HepG2 (cell line): ENCODE data around the gene LBX2. TPM values are rescaled to one million over a fixed set of nuclear protein-coding genes. Genes with fewer than 3 reads are reported as not detected.

ENCODE experiments used
- BHLHE40 ChIP-seq: IDR thresholded peaks from 2 replicates; pipeline ENCODE4 v1.6.1; 2011; ENCODE audit warnings: low read length, improper control_type of control experiment
- CBX5 ChIP-seq: sonication (generic); formaldehyde crosslinking; IDR thresholded peaks from 2 replicates; pipeline ENCODE4 v1.4.0; 2020; ENCODE audit warnings: missing genetic modification reagents, borderline replicate concordance
- CSRNP2 ChIP-seq: sonication (generic); formaldehyde crosslinking; conservative IDR thresholded peaks from 2 replicates; pipeline ENCODE4 v1.8.0; 2022; ENCODE audit warnings: low read depth, missing genetic modification reagents
- ESRRA ChIP-seq: sonication (generic); formaldehyde crosslinking; IDR thresholded peaks from 2 replicates; pipeline ENCODE4 v1.5.1; 2020; ENCODE audit warnings: mild to moderate bottlenecking, low read depth, missing genetic modification reagents
- FOXM1 ChIP-seq: sonication (generic); formaldehyde crosslinking; IDR thresholded peaks from 2 replicates; pipeline ENCODE4 v1.5.0; 2020; ENCODE audit warnings: missing genetic modification reagents
- FOXO1 ChIP-seq: sonication (generic); formaldehyde crosslinking; IDR thresholded peaks from 2 replicates; pipeline ENCODE4 v1.4.0; 2020; ENCODE audit warnings: missing genetic modification reagents
- GTF2F1 ChIP-seq: fragments of 150-350 bp; IDR thresholded peaks from 2 replicates; pipeline ENCODE4 v1.6.1; 2014; ENCODE audit warnings: low read length
- HINFP ChIP-seq: sonication (generic); formaldehyde crosslinking; IDR thresholded peaks from 2 replicates; pipeline ENCODE4 v1.4.0; 2020; ENCODE audit warnings: low read depth, mild to moderate bottlenecking, missing genetic modification reagents
- IRX3 ChIP-seq: sonication (generic); formaldehyde crosslinking; IDR thresholded peaks from 2 replicates; pipeline ENCODE4 v1.8.1; 2023; ENCODE audit warnings: mild to moderate bottlenecking, low read depth, missing genetic modification reagents, borderline replicate concordance
- KAT7 ChIP-seq: IDR thresholded peaks from 2 replicates; pipeline ENCODE4 v1.6.1; 2018; ENCODE audit warnings: borderline replicate concordance, missing compliant biosample characterization
- KDM4B ChIP-seq: sonication (generic); formaldehyde crosslinking; IDR thresholded peaks from 2 replicates; pipeline ENCODE4 v1.4.0; 2020; ENCODE audit warnings: missing genetic modification reagents
- MEF2D ChIP-seq: sonication (generic); formaldehyde crosslinking; IDR thresholded peaks from 2 replicates; pipeline ENCODE4 v1.5.1; 2020; ENCODE audit warnings: mild to moderate bottlenecking, missing genetic modification reagents
- MEIS2 ChIP-seq: sonication (generic); formaldehyde crosslinking; IDR thresholded peaks from 2 replicates; pipeline ENCODE4 v1.9.0; 2021; ENCODE audit warnings: mild to moderate bottlenecking, missing genetic modification reagents
- SP5 ChIP-seq: IDR thresholded peaks from 2 replicates; pipeline ENCODE4 v1.6.1; 2016; ENCODE audit warnings: low read depth, borderline replicate concordance
- TCF12 ChIP-seq, 2 experiments: fragments of 450-650 bp in 1 of 2; sonication (generic) in 1 of 2; formaldehyde crosslinking in 1 of 2; IDR thresholded peaks; 2 replicates each; pipeline versions ENCODE4 v1.6.1 to v1.8.0; 2017 to 2022; ENCODE audit warnings: antibody characterized with exemption in 1 of 2, mild to moderate bottlenecking in 1 of 2, missing genetic modification reagents in 1 of 2, moderate library complexity in 1 of 2
- WIZ ChIP-seq: sonication (generic); formaldehyde crosslinking; IDR thresholded peaks from 2 replicates; pipeline ENCODE4 v1.5.1; 2020; ENCODE audit warnings: mild to moderate bottlenecking, missing genetic modification reagents
- ZBTB34 ChIP-seq: sonication (generic); formaldehyde crosslinking; IDR thresholded peaks from 2 replicates; pipeline ENCODE4 v1.8.0; 2022; ENCODE audit warnings: mild to moderate bottlenecking, missing genetic modification reagents
- ZNF124 ChIP-seq: sonication (generic); formaldehyde crosslinking; IDR thresholded peaks from 2 replicates; pipeline ENCODE4 v1.4.0; 2020; ENCODE audit warnings: missing genetic modification reagents
- ZNF639 ChIP-seq: conservative IDR thresholded peaks from 2 replicates; pipeline ENCODE4 v1.6.1; 2018; ENCODE audit warnings: missing genetic modification reagents
- ZNF761 ChIP-seq: sonication (generic); formaldehyde crosslinking; conservative IDR thresholded peaks from 2 replicates; pipeline ENCODE4 v1.4.0; 2020; ENCODE audit warnings: mild to moderate bottlenecking, missing genetic modification reagents
- ZNF839 ChIP-seq: sonication (generic); formaldehyde crosslinking; IDR thresholded peaks from 2 replicates; pipeline ENCODE4 v1.4.0; 2020; ENCODE audit warnings: missing genetic modification reagents, mild to moderate bottlenecking, borderline replicate concordance
- ZSCAN22 ChIP-seq: sonication (generic); formaldehyde crosslinking; IDR thresholded peaks from 2 replicates; pipeline ENCODE4 v1.4.0; 2020; ENCODE audit warnings: mild to moderate bottlenecking, missing genetic modification reagents
- polyA plus RNA-seq, 8 experiments: library from polyadenylated mRNA; depleted of rRNA in 3 of 8; stranded (reverse) in 7 of 8; unstranded in 1 of 8; fragments of >200 nt; fragmentation: Illumina TruSeq in 4 of 8; extraction: Trizol in 4 of 8; gene quantifications; 2 replicates each; pipeline versions ENCODE4 v1.2.1 to v1.2.3, GENCODE V29; 2011 to 2016; ENCODE audit warnings: low read depth in 4 of 8, missing spikeins in 1 of 8, mixed read lengths in 1 of 8; ENCODE audit not compliant: insufficient read depth in 1 of 8
- total RNA-seq, 5 experiments: library from RNA; depleted of rRNA; stranded (reverse); fragments of >200 nt; fragmentation: Illumina TruSeq; extraction: Trizol; gene quantifications; 2 replicates each; pipeline ENCODE4 v1.2.3, GENCODE V29; 2016; ENCODE audit warnings: low read depth in 1 of 5

LBX2 gene
- total and polyA plus RNA-seq, 2 of the 13 experiments (the other 11 are each of a cell fraction or from before 2014, with no cell fraction given), result 6.4 to 8.1 TPM

- TF ChIP-seq ZNF639 (no peak), CSRNP2 (CRISPR knock-in tag) (no peak), FOXO1 (CRISPR knock-in tag) (0 out of 2 replicates have a peak, but pooled peaks have one; percentile 13), SP5 (peak; percentile 66), ZBTB34 (CRISPR knock-in tag) (peak; percentile 84), MEIS2 (CRISPR knock-in tag) (peak; percentile 93), KDM4B (CRISPR knock-in tag) (0 out of 2 replicates have a peak, but pooled peaks have one; percentile 1), BHLHE40 (no peak), IRX3 (CRISPR knock-in tag) (peak; percentile 91; the same call in 1 of the 2 replicates), TCF12 (IDR thresholded peaks at IDR 0.05) (no peak), TCF12 (CRISPR knock-in tag; IDR thresholded peaks at IDR 0.05) (peak; percentile 57; the same call in 1 of the 2 replicates), CBX5 (CRISPR knock-in tag) (peak; percentile 46; the same call in 1 of the 2 replicates), MEF2D (CRISPR knock-in tag) (0 out of 2 replicates have a peak, but pooled peaks have one; percentile 30), ZNF839 (no peak), ZNF761 (CRISPR knock-in tag) (peak; percentile 70), ZSCAN22 (0 out of 2 replicates have a peak, but pooled peaks have one; percentile 62), KAT7 (peak; percentile 88; the same call in 1 of the 2 replicates), ZNF124 (CRISPR knock-in tag) (peak; percentile 33), ESRRA (CRISPR knock-in tag) (0 out of 2 replicates have a peak, but pooled peaks have one; percentile 46), WIZ (CRISPR knock-in tag) (0 out of 2 replicates have a peak, but pooled peaks have one; percentile 25), GTF2F1 (no peak), HINFP (CRISPR knock-in tag) (peak; percentile 97), FOXM1 (CRISPR knock-in tag) (0 out of 2 replicates have a peak, but pooled peaks have one; percentile 57)
These were observed 41.8 kb downstream of the LBX2 start (continued) for GRCh38 chr2:74457549-74458131.
